Ishikawa (cell line): ENCODE measurements around the gene UFM1.

Experiments used
- TCF12 ChIP-seq: IDR thresholded peaks from 2 replicates; pipeline ENCODE4 v1.6.1; 2012; ENCODE audit warnings: low read depth
- TF ChIP-seq, protein P1 (sequence below): IDR thresholded peaks from 2 replicates; pipeline ENCODE4 v1.6.1; 2012

DNA sequence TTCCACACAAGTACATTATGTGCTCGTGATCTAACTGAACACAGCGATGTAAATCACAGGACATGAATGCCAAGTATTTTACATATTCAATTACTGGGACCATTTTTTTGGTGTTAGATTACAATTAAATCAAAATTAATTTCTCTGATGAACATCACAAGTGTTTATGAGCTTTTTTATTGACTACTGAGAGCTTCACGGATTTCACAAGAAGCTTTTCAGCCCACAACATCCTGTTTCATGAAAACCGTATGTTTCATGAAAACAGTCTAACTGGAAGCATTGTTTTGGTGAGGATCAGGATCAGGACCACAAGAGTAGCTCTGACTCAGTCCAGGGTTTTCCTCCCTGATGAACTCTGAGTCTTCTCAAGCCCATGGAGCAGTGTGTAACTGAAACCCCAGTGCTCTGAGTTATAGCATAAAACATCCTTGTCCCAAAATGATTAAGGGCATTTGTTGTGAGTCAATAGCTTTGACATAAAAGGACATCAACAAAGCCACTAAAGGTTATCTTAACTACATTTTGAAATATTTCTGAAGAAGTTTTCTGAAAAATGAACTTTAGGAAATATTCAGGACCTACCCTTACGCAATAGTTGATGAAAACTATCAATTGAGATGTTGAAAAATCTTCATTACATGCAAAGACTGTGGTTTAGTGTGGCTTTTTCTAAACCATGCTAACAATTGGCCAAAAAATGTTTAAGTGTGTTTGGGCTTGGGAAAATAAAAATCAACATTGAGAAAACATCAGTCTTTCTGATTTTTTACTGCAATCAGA is 49.3 kb downstream of the UFM1 start:
- TF ChIP-seq TCF12: no peak
- TF ChIP-seq, protein P1, sequence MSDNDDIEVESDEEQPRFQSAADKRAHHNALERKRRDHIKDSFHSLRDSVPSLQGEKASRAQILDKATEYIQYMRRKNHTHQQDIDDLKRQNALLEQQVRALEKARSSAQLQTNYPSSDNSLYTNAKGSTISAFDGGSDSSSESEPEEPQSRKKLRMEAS: no peak
